Testis (tissue), 3 donors: ENCODE measurements around the gene GLRX5. TPM values are rescaled to one million over a fixed set of nuclear protein-coding genes. Genes with fewer than 3 reads are reported as not detected.
A peak's percentile ranks its signal among the peaks of the same experiment; 100 is the strongest.

Source experiments
- DNase-seq: peaks from one replicate; pipeline ENCODE4 v3.0.0-alpha.2; 2019
- H3K27ac ChIP-seq, 2 donors: fragments of 200-600 bp; sonication (generic); one replicate each; pipeline ENCODE4 v1.5.1; 2019
- H3K27me3 ChIP-seq: fragments of 200-600 bp; sonication (generic); one replicate; pipeline ENCODE4 v1.5.1; 2019
- H3K36me3 ChIP-seq: fragments of 200-600 bp; sonication (generic); one replicate; pipeline ENCODE4 v1.5.1; 2017; ENCODE audit warnings: low read depth; ENCODE audit errors: missing control alignments
- H3K4me1 ChIP-seq: fragments of 200-600 bp; sonication (generic); one replicate; pipeline ENCODE4 v1.5.1; 2019
- H3K4me3 ChIP-seq, 2 donors: fragments of 200-600 bp; sonication (generic); one replicate each; pipeline ENCODE4 v1.5.1; 2017 to 2019
- H3K9me3 ChIP-seq: fragments of 200-600 bp; sonication (generic); one replicate; pipeline ENCODE4 v1.5.1; 2017
- POLR2A ChIP-seq: fragments of 450-650 bp; IDR thresholded peaks from one replicate; pipeline ENCODE4 v1.6.1; 2017; ENCODE audit warnings: antibody characterized with exemption, mild to moderate bottlenecking, moderate library complexity
- WGBS, 2 donors: methylation state at CpG; one replicate each; pipeline ENCODE4 v1.1.5; 2018; 5-methylcytosine and 5-hydroxymethylcytosine counted together
- intact Hi-C: fragments of 100-400 bp; cut with DNase I; formaldehyde crosslinking; loops from one replicate; pipeline ENCODE4 v1.15.1; 2023; ENCODE audit warnings: low total_unique reads
- polyA plus RNA-seq: library from polyadenylated mRNA; stranded (reverse); fragments of 350-450 nt; fragmentation: Illumina TruSeq; extraction: RNeasy Lipid Tissue Mini Kit (QIAGEN cat#74804); gene quantifications from one replicate; pipeline ENCODE4 v1.2.3, GENCODE V29; 2014; ENCODE audit warnings: low read depth, low replicate concordance; ENCODE audit not compliant: insufficient read depth
- total RNA-seq, 2 donors: library from RNA; depleted of rRNA; stranded (reverse); fragments of >200 nt; gene quantifications; one replicate each; pipeline ENCODE4 v1.2.3, GENCODE V29; 2016
- TF ChIP-seq, protein P1 (sequence below), 3 experiments: fragments of 450-650 bp in 2 of 3; fragments of 200-600 bp in 1 of 3; sonication (generic) in 1 of 3; IDR thresholded peaks; one replicate each; pipeline ENCODE4 v1.5.1; 2016 to 2019; ENCODE audit warnings: antibody characterized with exemption in 3 of 3, mild to moderate bottlenecking in 2 of 3, moderate library complexity in 1 of 3

Gene GLRX5
- total and polyA plus RNA-seq, 3 donors from 2014 or later = 83.9 to 101 (median 95.0) TPM

- Histone ChIP-seq H3K36me3 (no peaks in the 10 kb centered on the region), H3K9me3 (no peaks in the 10 kb centered on the region), H3K4me3 (no peak overlapping the region), H3K4me1 (peaks cover 44% of the 10 kb centered on the region), H3K27ac (no peak overlapping the region), H3K27me3 (no peaks in the 10 kb centered on the region)
- DNase-seq = no peak
- intact Hi-C loops = no loop called here
- 89 to 91% methylated on average over 5 of the region's 5 CpGs for whole genome bisulfite sequencing, 2 donors
- TF ChIP-seq POLR2A = no peak
- TF ChIP-seq, protein P1, sequence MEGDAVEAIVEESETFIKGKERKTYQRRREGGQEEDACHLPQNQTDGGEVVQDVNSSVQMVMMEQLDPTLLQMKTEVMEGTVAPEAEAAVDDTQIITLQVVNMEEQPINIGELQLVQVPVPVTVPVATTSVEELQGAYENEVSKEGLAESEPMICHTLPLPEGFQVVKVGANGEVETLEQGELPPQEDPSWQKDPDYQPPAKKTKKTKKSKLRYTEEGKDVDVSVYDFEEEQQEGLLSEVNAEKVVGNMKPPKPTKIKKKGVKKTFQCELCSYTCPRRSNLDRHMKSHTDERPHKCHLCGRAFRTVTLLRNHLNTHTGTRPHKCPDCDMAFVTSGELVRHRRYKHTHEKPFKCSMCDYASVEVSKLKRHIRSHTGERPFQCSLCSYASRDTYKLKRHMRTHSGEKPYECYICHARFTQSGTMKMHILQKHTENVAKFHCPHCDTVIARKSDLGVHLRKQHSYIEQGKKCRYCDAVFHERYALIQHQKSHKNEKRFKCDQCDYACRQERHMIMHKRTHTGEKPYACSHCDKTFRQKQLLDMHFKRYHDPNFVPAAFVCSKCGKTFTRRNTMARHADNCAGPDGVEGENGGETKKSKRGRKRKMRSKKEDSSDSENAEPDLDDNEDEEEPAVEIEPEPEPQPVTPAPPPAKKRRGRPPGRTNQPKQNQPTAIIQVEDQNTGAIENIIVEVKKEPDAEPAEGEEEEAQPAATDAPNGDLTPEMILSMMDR (IDR thresholded peaks at IDR 0.05) = no peak
Measured at GRCh38 chr14:95510804-95511203, 24.0 kb upstream of the GLRX5 start.

GRCh38 chr14:95511687-95512086 lies 23.2 kb upstream of the GLRX5 start:
- intact Hi-C loops = no loop called here
- H3K36me3 ChIP-seq = no peaks in the 10 kb centered on the region
- no peaks in the 10 kb centered on the region for H3K9me3 ChIP-seq
- TF ChIP-seq, protein P1 (IDR thresholded peaks at IDR 0.05) = no peak
- no peak for TF ChIP-seq POLR2A
- H3K27me3 ChIP-seq = no peaks in the 10 kb centered on the region
- H3K27ac ChIP-seq = no peak overlapping the region
- peaks cover 47% of the 10 kb centered on the region for H3K4me1 ChIP-seq
- no peak overlapping the region for H3K4me3 ChIP-seq
- no peak for DNase-seq
- 86 to 87% methylated on average over 5 of the region's 5 CpGs for WGBS, 2 donors

DNA sequence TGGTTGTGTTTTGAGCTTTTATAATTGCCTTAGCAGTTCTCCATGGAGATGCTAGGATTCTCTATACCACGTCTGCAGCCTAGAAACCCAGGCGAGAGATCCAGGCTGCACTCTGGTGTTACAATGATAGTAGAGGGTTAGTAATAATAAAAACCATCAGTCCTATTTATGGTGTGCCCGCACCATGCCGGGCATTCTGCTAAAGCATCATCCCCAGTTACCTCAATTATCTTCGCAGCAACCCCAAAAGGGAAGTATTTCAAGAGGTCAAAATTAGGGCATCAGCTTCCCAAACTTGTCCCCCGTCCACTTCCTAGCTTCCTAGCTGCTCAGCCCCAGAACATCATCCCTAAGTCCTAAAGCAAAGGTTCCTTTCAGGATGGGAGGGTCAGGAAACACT lies 21.6 kb upstream of the GLRX5 start:
- H3K4me1 ChIP-seq = peaks cover 50% of the 10 kb centered on the region
- no peak overlapping the region for H3K27ac ChIP-seq
- TF ChIP-seq, protein P1 (IDR thresholded peaks at IDR 0.05) = no peak
- TF ChIP-seq POLR2A = no peak
- H3K4me3 ChIP-seq = no peak overlapping the region
- no peaks in the 10 kb centered on the region for H3K27me3 ChIP-seq
- no peak for DNase-seq
- intact Hi-C loops = no loop called here
- WGBS, 2 donors = 68 to 80% methylated on average over 6 of the region's 6 CpGs
- H3K9me3 ChIP-seq = no peaks in the 10 kb centered on the region
- H3K36me3 ChIP-seq = no peaks in the 10 kb centered on the region

DNA sequence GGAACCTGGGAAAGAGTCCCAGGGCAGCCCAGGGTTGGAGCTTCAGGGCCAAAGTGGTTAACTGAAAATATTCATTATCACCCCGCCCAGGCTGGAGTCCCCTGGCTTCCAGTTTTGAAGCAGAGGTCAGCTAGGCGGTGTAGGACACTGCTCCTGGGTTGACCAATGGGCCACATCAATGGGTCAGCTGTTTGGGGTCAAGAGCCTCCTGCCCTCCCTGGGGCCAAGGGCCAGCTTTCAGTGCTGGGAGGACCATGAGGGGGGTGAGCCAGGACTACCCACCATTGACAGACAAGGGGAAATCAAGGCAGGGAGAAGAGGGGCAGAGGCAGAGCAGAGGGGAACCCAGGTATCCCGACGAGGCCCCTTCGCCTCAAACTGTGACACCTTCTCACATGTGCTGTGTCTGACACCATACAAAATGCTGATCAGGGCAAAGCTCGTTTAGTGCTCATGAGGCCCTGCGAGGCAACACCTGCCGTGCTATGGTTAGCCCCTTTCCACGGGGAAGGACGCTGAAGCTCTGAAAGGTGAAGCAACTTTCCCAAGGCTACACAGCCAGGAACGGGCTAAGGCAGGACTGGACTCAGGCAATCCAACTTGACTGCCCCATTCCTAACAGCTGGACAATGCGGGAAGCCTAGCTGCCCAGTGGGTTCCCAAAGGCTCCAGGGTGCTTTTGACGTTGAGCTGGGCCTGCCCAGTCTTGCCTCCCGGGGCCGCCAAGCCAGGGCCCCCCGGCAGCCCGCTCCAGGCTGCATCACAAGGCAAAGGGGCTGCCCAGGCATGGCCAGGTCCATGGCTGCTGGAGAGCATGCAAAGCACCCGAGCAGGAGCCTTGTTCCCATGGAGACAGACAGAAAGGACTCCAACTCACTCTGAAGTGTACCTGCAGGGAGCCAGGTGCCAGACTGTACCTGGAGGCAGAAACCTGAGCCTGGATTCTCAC lies 20.4 kb upstream of the GLRX5 start:
- WGBS, 2 donors = 82 to 84% methylated on average over 6 to 18 of the region's 18 CpGs
- H3K27me3 ChIP-seq = no peaks in the 10 kb centered on the region

More for the DNA sequence above, 20.4 kb upstream of the GLRX5 start:
- H3K4me3 ChIP-seq = peak overlapping the region in 1 of 2 donors; percentile 77
- TF ChIP-seq POLR2A = no peak
- TF ChIP-seq, protein P1 (IDR thresholded peaks at IDR 0.05) = no peak
- no peak overlapping the region for H3K27ac ChIP-seq
- no peaks in the 10 kb centered on the region for H3K9me3 ChIP-seq
- no peak for DNase-seq
- intact Hi-C loops = no loop called here
- H3K36me3 ChIP-seq = no peaks in the 10 kb centered on the region
- H3K4me1 ChIP-seq = peaks cover 50% of the 10 kb centered on the region
